Peyer's patch (tissue), 4 donors: ENCODE data around the gene TMEM198. TPM values are rescaled to one million over a fixed set of nuclear protein-coding genes. Genes with fewer than 3 reads are reported as not detected.

ENCODE experiments used
- DNase-seq, 3 donors: peaks; one replicate each; pipeline ENCODE4 v3.0.0-alpha.2; 2017 to 2019
- H3K27ac ChIP-seq, 4 donors: fragments of 200-600 bp; sonication (generic); one replicate each; pipeline ENCODE4 v1.5.1; 2016 to 2019
- H3K27me3 ChIP-seq, 2 donors: fragments of 200-600 bp; sonication (generic); one replicate each; pipeline ENCODE4 v1.5.1; 2019
- H3K36me3 ChIP-seq, 3 donors: fragments of 200-600 bp; sonication (generic); one replicate each; pipeline ENCODE4 v1.5.1; 2016 to 2019
- H3K4me1 ChIP-seq, 4 donors: fragments of 200-600 bp; sonication (generic); one replicate each; pipeline ENCODE4 v1.5.1; 2016 to 2019
- H3K4me3 ChIP-seq, 4 donors: fragments of 200-600 bp; sonication (generic); 1 replicate in 3 of 4; 2 replicates in 1 of 4; pipeline ENCODE4 v1.5.1; 2016 to 2019; ENCODE audit warnings: mild to moderate bottlenecking in 1 of 4
- H3K9me3 ChIP-seq, 4 donors: fragments of 200-600 bp; sonication (generic); one replicate each; pipeline ENCODE4 v1.5.1; 2016 to 2019; ENCODE audit warnings: mild to moderate bottlenecking in 1 of 4
- POLR2A ChIP-seq, 2 donors: fragments of 450-650 bp; IDR thresholded peaks; one replicate each; pipeline ENCODE4 v1.5.1; 2017; ENCODE audit warnings: antibody characterized with exemption in 2 of 2, mild to moderate bottlenecking in 2 of 2, moderate library complexity in 2 of 2
- total RNA-seq, 4 donors: library from RNA; depleted of rRNA; stranded (reverse); fragments of >200 nt; gene quantifications; one replicate each; pipeline ENCODE4 v1.1.0, GENCODE V29; 2016
- TF ChIP-seq, protein P1 (sequence below), 6 experiments: fragments of 450-650 bp in 4 of 6; fragments of 200-600 bp in 2 of 6; sonication (generic) in 1 of 6; IDR thresholded peaks; one replicate each; pipeline ENCODE4 v1.5.1; 2017 to 2019; ENCODE audit warnings: antibody characterized with exemption in 6 of 6, mild to moderate bottlenecking in 3 of 6, moderate library complexity in 1 of 6

Gene TMEM198
- total RNA-seq, 4 donors from 2014 or later, result 6.6 to 25.5 (median 13.9) TPM

DNA sequence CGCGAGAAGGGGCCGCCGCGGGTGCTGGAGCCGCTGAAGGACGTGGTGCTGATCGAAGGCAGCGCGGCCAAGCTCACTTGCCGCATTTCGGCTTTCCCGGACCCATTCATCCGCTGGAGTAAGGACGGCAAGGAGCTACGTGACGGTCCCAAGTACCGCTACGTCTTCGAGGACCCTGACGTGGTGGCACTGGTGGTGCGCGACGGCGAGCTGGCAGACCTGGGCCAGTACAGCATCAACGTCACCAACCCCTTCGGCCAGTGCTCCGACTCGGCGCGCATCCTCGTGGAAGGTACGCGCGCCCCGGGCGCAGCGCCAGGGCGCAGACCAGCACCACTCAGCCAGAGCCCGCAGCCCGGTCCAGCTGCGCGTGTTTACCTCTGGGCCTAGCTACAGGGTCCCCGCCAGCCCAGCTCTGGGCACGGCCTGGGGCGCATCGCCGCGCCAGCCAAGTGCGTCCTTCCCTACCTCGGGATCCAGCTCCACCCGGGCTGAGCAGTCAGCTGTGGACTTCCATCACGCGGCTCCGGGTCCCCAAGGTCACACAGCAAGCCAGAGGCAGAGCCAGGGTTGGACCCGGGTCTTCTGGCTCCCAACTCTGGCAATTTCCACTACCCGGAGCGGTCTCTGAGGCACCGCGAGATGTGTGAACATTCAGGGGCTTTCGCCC, 46.9 kb upstream of the TMEM198 start:
- no peaks in the 10 kb centered on the region for H3K9me3 ChIP-seq
- peak overlapping the region in 3 of 4 donors; percentile 68 to 76 (median 69) for H3K4me3 ChIP-seq
- TF ChIP-seq POLR2A (IDR thresholded peaks at IDR 0.05), result no peak
- TF ChIP-seq, protein P1, sequence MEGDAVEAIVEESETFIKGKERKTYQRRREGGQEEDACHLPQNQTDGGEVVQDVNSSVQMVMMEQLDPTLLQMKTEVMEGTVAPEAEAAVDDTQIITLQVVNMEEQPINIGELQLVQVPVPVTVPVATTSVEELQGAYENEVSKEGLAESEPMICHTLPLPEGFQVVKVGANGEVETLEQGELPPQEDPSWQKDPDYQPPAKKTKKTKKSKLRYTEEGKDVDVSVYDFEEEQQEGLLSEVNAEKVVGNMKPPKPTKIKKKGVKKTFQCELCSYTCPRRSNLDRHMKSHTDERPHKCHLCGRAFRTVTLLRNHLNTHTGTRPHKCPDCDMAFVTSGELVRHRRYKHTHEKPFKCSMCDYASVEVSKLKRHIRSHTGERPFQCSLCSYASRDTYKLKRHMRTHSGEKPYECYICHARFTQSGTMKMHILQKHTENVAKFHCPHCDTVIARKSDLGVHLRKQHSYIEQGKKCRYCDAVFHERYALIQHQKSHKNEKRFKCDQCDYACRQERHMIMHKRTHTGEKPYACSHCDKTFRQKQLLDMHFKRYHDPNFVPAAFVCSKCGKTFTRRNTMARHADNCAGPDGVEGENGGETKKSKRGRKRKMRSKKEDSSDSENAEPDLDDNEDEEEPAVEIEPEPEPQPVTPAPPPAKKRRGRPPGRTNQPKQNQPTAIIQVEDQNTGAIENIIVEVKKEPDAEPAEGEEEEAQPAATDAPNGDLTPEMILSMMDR (IDR thresholded peaks at IDR 0.05), result no peak
- H3K27ac ChIP-seq, result peak overlapping the region in 3 of 4 donors; percentile 76 to 99 (median 98)
- peaks cover 0 to 5% of the 10 kb centered on the region in 2 donors for H3K27me3 ChIP-seq
- H3K36me3 ChIP-seq, result peaks cover 0 to 6% (median 0%) of the 10 kb centered on the region in 3 donors
- peak in 2 of 3 donors; percentile 50 to 62 for DNase-seq
- peaks cover 0 to 26% (median 11%) of the 10 kb centered on the region in 4 donors for H3K4me1 ChIP-seq

DNA sequence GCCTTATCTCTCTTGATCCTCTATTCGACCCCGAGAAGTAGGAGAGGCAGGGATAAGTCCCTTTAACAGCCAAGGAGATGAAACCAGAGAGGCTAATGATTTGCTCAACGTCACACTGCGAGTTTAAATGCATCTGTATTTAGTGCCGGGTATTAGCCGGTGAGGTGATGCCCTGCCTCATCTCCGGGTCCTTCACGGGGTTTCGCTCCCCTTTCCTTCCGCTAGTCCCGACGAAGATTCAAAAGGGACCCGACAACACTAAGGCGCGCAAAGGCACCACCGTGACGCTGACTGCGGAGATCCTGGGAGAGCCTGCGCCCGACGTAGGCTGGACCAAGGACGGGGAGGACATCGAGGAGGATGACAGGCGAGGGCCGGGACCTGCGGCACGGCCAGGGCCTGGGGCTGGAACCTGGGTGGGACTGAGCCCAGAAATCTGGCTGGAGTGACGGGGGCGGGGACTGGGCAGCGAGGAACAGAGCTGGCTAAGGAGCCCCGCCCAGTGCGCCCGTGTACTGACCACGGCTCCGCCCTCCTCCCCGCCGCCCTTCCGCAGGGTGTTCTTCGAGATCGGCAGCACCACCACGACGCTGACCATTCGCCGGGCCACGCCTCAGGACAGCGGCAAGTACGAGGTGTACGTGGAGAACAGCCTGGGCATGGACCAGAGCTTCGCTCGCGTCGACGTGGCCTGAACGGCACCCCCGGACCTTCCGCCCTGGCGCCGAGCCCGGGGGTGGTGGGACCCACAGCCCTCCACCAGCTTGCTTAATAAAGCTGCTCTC, 46.1 kb upstream of the TMEM198 start:
- H3K4me3 ChIP-seq, result peak overlapping the region; percentile 67 to 76 (median 68)
- H3K9me3 ChIP-seq, result no peaks in the 10 kb centered on the region
- H3K4me1 ChIP-seq, result peaks cover 0 to 26% (median 11%) of the 10 kb centered on the region in 4 donors
- H3K27ac ChIP-seq, result peak overlapping the region; percentile 76 to 99 (median 94)
- TF ChIP-seq POLR2A (IDR thresholded peaks at IDR 0.05), result peak; percentile 75
- TF ChIP-seq, protein P1 (IDR thresholded peaks at IDR 0.05), result peak in 1 of 6 experiments; percentile 10
- H3K27me3 ChIP-seq, result peaks cover 0 to 5% of the 10 kb centered on the region in 2 donors
- peaks cover 0 to 7% (median 0%) of the 10 kb centered on the region in 3 donors for H3K36me3 ChIP-seq
- peak; percentile 66 to 95 (median 94) for DNase-seq

DNA sequence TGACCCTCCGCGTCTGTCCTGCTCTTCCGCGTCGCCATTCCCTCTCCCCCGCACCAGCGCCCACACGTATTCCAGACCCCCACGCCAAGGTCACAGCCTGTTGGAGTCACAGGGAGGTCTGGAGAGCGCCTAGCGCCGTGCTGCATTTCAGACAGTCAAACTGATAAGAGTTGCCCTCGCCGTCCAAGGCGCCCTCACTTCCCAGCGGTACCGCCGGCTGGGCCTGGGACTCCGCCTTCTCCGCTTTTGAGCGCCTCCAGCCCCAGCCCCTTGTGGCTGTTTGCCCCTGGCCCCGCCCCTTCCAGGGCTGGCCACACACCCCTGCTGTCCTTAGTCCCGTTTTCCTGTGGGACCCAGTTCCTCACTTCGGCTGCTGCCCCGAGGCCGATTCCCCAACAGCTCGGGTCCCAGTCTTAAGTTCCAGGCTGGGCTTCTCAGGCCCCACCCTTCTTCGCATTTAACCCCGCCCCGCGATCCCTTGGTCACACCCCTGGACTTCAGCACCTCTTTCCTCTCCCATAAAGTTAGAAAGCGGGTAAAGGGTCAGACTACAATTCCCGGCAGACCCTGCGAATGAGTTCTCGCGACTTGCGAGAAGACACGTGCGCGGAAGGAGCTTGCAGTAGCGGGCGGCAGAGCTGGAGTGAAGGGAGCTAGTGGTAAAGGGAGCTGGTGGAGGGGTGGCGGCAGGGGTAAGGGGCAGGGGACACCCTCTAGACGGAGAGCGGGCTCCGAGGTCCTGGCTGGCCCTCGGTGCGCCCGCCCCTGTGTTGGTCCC, 45.4 kb upstream of the TMEM198 start, which contains the start of gene GMPPA:
Gene GMPPA, plus strand, starts transcription at position 612 of the 778 bp plus-strand sequence. CDS start 1,085 bp downstream, outside the sequence.
- peak; percentile 55 to 82 for TF ChIP-seq POLR2A (IDR thresholded peaks at IDR 0.05)
- TF ChIP-seq, protein P1 (IDR thresholded peaks at IDR 0.05), result peak in 2 of 6 experiments; percentile 18 to 20
- H3K4me3 ChIP-seq, result peak within 1 kb of the TSS; percentile 67 to 76 (median 68)
- peaks cover 0 to 8% (median 0%) of the 10 kb centered on the region in 3 donors for H3K36me3 ChIP-seq
- H3K9me3 ChIP-seq, result no peaks in the 10 kb centered on the region
- peak; percentile 94 to 99 (median 97) for DNase-seq
- peaks cover 0 to 26% (median 11%) of the 10 kb centered on the region in 4 donors for H3K4me1 ChIP-seq
- H3K27ac ChIP-seq, result peak within 1 kb of the TSS; percentile 76 to 99 (median 94)
- peaks cover 0 to 5% of the 10 kb centered on the region in 2 donors for H3K27me3 ChIP-seq

DNA sequence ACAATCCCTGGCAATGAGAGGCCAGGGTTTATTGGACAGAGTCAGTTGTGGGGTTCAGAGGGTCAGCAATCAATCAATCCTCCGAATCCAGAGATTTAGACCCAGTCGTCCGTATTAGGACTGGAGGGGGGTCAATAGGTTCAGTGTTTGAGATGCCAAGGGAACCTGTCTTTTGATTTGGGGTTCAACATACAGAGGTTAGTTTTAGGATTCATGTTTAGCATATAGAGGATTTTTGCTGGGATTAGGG, 44.8 kb upstream of the TMEM198 start:
- peaks cover 0 to 13% (median 0%) of the 10 kb centered on the region in 3 donors for H3K36me3 ChIP-seq
- no peaks in the 10 kb centered on the region for H3K9me3 ChIP-seq
- peak overlapping the region; percentile 67 to 76 (median 68) for H3K4me3 ChIP-seq
- TF ChIP-seq, protein P1 (IDR thresholded peaks at IDR 0.05), result no peak
- no peak for TF ChIP-seq POLR2A (IDR thresholded peaks at IDR 0.05)
- H3K4me1 ChIP-seq, result peaks cover 0 to 26% (median 11%) of the 10 kb centered on the region in 4 donors
- no peak for DNase-seq
- peak overlapping the region; percentile 76 to 99 (median 94) for H3K27ac ChIP-seq
- peaks cover 0 to 5% of the 10 kb centered on the region in 2 donors for H3K27me3 ChIP-seq

DNA sequence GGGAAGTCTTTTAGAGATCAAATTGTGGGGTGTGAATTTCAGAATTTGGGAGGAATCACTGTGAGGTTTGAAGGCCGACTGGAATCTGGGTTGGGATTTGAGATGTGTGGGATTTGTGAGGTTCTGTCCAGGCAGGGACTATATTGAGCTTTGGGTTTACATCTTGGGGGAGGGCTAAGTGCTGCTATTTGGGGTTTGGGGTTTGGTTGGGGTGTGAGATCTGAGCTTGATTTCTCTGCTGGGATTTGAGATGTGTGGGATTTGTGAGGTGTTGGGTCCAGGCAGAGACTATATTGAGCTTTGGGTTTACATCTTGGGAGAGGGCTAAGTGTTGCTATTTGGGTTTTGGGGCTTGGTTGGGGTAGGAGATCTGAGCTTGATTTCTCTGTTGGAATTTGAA, 44.3 kb upstream of the TMEM198 start:
- peak overlapping the region in 3 of 4 donors; percentile 68 to 76 (median 69) for H3K4me3 ChIP-seq
- TF ChIP-seq, protein P1 (IDR thresholded peaks at IDR 0.05), result no peak
- no peak for TF ChIP-seq POLR2A (IDR thresholded peaks at IDR 0.05)
- DNase-seq, result no peak
- no peaks in the 10 kb centered on the region for H3K9me3 ChIP-seq
- no peak overlapping the region for H3K27ac ChIP-seq
- peaks cover 0 to 19% (median 0%) of the 10 kb centered on the region in 3 donors for H3K36me3 ChIP-seq
- H3K27me3 ChIP-seq, result peaks cover 0 to 5% of the 10 kb centered on the region in 2 donors
- H3K4me1 ChIP-seq, result peaks cover 0 to 26% (median 11%) of the 10 kb centered on the region in 4 donors
